ENCODE measurements around the gene STAT1. TPM values are rescaled to one million over a fixed set of nuclear protein-coding genes. Genes with fewer than 3 reads are reported as not detected.

Gene STAT1
- total RNA-seq, 1 experiment from 2014 or later: 46.7 TPM

- DNase-seq: no peak
- H3K9me3 ChIP-seq (ENCODE audit: low read length): no peaks in the 10 kb centered on the region
- H3K27me3 ChIP-seq (ENCODE audit: low read length): no peaks in the 10 kb centered on the region
- H3K9me2 ChIP-seq (replicated peaks; ENCODE audit: insufficient read depth, low read length): no peaks in the 10 kb centered on the region
- no peaks in the 10 kb centered on the region for H4K20me1 ChIP-seq (ENCODE audit: insufficient read depth, low read depth, low read length)
- no peak overlapping the region for H3K4me3 ChIP-seq (ENCODE audit: low read length)
- H3K4me2 ChIP-seq (ENCODE audit: low read depth, low read length, poor library complexity, severe bottlenecking): no peak overlapping the region
- no peaks in the 10 kb centered on the region for H3K4me1 ChIP-seq (ENCODE audit: low read length)
- no peak overlapping the region for H3K27ac ChIP-seq (ENCODE audit: low read length)
- no peaks in the 10 kb centered on the region for H3K79me2 ChIP-seq (ENCODE audit: low read length)
- peaks cover 55% of the 10 kb centered on the region for H3K36me3 ChIP-seq (ENCODE audit: insufficient read depth, low read length)
- H3K9ac ChIP-seq (ENCODE audit: low read length): no peak overlapping the region
- no peak overlapping the region for H2AFZ ChIP-seq (ENCODE audit: low read length)
These were observed 41.1 kb downstream of the STAT1 start for GRCh38 chr2:190972846-190973245.

GRCh38 chr2:190972213-190972612, 41.8 kb downstream of the STAT1 start:
- no peak for DNase-seq
- Histone ChIP-seq H2AFZ (ENCODE audit: low read length) (no peak overlapping the region), H3K79me2 (ENCODE audit: low read length) (no peaks in the 10 kb centered on the region), H3K27ac (ENCODE audit: low read length) (no peak overlapping the region), H3K9me2 (replicated peaks; ENCODE audit: insufficient read depth, low read length) (no peaks in the 10 kb centered on the region), H3K4me3 (ENCODE audit: low read length) (no peak overlapping the region), H3K36me3 (ENCODE audit: insufficient read depth, low read length) (peaks cover 55% of the 10 kb centered on the region), H3K9ac (ENCODE audit: low read length) (no peak overlapping the region), H3K4me1 (ENCODE audit: low read length) (no peaks in the 10 kb centered on the region), H4K20me1 (ENCODE audit: insufficient read depth, low read depth, low read length) (no peaks in the 10 kb centered on the region), H3K4me2 (ENCODE audit: low read depth, low read length, poor library complexity, severe bottlenecking) (no peak overlapping the region), H3K9me3 (ENCODE audit: low read length) (no peaks in the 10 kb centered on the region), H3K27me3 (ENCODE audit: low read length) (no peaks in the 10 kb centered on the region)

DNA sequence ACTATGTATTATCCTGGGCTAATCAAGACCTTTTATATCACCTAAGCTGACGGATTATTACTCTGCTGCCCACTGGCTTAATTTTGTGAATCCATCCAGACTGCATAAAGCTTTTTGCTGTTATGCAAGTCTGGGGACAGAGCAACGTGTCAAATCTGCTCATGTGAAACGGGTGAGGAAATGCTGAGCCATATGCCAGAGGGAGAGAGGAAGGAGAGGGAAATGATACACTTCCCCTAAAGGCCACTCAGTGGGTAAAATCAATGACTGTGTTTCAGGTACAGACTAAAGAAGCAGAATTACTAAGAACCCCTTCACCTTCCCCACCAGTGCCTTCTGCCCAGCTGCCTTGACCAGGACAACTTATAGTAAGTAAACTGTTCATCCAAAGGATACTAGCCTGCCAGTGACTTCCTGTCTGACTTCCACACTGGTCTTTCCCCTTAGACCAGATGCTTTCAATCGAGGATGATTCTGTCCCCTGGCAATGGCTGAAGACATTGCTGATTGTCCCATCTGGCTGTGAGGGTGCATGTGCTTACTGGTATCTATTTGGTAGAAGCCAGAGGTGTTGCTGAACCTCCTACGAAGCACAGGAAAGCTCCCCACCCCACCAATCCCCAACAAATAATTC, 43.0 kb downstream of the STAT1 start:
- Histone ChIP-seq H3K9me2 (replicated peaks; ENCODE audit: insufficient read depth, low read length) (no peaks in the 10 kb centered on the region), H3K79me2 (ENCODE audit: low read length) (no peaks in the 10 kb centered on the region), H4K20me1 (ENCODE audit: insufficient read depth, low read depth, low read length) (no peaks in the 10 kb centered on the region), H3K4me1 (ENCODE audit: low read length) (no peaks in the 10 kb centered on the region), H3K4me3 (ENCODE audit: low read length) (no peak overlapping the region), H3K9me3 (ENCODE audit: low read length) (no peaks in the 10 kb centered on the region), H3K9ac (ENCODE audit: low read length) (no peak overlapping the region), H3K36me3 (ENCODE audit: insufficient read depth, low read length) (peaks cover 56% of the 10 kb centered on the region), H3K4me2 (ENCODE audit: low read depth, low read length, poor library complexity, severe bottlenecking) (no peak overlapping the region), H3K27me3 (ENCODE audit: low read length) (no peaks in the 10 kb centered on the region), H3K27ac (ENCODE audit: low read length) (no peak overlapping the region), H2AFZ (ENCODE audit: low read length) (no peak overlapping the region)
- no peak for DNase-seq

- H2AFZ ChIP-seq (ENCODE audit: low read length): no peak overlapping the region
- no peaks in the 10 kb centered on the region for H3K4me1 ChIP-seq (ENCODE audit: low read length)
- no peak overlapping the region for H3K4me3 ChIP-seq (ENCODE audit: low read length)
- no peaks in the 10 kb centered on the region for H3K9me3 ChIP-seq (ENCODE audit: low read length)
- H3K79me2 ChIP-seq (ENCODE audit: low read length): no peaks in the 10 kb centered on the region
- H3K9me2 ChIP-seq (replicated peaks; ENCODE audit: insufficient read depth, low read length): no peaks in the 10 kb centered on the region
- no peak overlapping the region for H3K4me2 ChIP-seq (ENCODE audit: low read depth, low read length, poor library complexity, severe bottlenecking)
- H3K27ac ChIP-seq (ENCODE audit: low read length): no peak overlapping the region
- DNase-seq: no peak
- no peaks in the 10 kb centered on the region for H3K27me3 ChIP-seq (ENCODE audit: low read length)
- H3K36me3 ChIP-seq (ENCODE audit: insufficient read depth, low read length): peaks cover 53% of the 10 kb centered on the region
- H3K9ac ChIP-seq (ENCODE audit: low read length): no peak overlapping the region
- H4K20me1 ChIP-seq (ENCODE audit: insufficient read depth, low read depth, low read length): no peaks in the 10 kb centered on the region
These were observed 43.8 kb downstream of the STAT1 start for GRCh38 chr2:190970160-190970559.

DNA sequence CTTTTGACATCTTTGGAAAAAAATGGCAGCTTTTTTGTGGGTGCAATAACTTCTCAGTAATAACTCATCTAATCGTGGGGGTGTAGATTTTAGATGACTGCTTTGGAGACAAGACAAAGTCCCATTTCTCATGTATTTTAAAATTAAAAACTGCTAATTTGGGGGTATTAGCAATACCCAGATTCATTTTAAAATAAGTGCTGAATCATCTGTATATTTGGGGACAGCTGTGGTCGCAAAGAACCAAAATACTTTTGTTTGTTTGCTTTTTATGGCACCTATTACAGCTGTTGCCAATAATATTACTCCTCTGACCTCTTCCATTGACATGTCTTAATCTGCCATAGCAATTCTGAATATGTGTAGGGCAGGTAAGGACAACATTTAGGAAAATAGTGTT, 45.4 kb downstream of the STAT1 start:
- Histone ChIP-seq H3K27ac (ENCODE audit: low read length) (no peak overlapping the region), H3K4me2 (ENCODE audit: low read depth, low read length, poor library complexity, severe bottlenecking) (no peak overlapping the region), H3K36me3 (ENCODE audit: insufficient read depth, low read length) (peaks cover 37% of the 10 kb centered on the region), H3K27me3 (ENCODE audit: low read length) (no peaks in the 10 kb centered on the region), H3K4me1 (ENCODE audit: low read length) (no peaks in the 10 kb centered on the region), H3K79me2 (ENCODE audit: low read length) (no peaks in the 10 kb centered on the region), H3K9me2 (replicated peaks; ENCODE audit: insufficient read depth, low read length) (no peaks in the 10 kb centered on the region), H2AFZ (ENCODE audit: low read length) (no peak overlapping the region), H3K4me3 (ENCODE audit: low read length) (no peak overlapping the region), H3K9ac (ENCODE audit: low read length) (no peak overlapping the region), H4K20me1 (ENCODE audit: insufficient read depth, low read depth, low read length) (no peaks in the 10 kb centered on the region), H3K9me3 (ENCODE audit: low read length) (no peaks in the 10 kb centered on the region)
- no peak for DNase-seq

DNA sequence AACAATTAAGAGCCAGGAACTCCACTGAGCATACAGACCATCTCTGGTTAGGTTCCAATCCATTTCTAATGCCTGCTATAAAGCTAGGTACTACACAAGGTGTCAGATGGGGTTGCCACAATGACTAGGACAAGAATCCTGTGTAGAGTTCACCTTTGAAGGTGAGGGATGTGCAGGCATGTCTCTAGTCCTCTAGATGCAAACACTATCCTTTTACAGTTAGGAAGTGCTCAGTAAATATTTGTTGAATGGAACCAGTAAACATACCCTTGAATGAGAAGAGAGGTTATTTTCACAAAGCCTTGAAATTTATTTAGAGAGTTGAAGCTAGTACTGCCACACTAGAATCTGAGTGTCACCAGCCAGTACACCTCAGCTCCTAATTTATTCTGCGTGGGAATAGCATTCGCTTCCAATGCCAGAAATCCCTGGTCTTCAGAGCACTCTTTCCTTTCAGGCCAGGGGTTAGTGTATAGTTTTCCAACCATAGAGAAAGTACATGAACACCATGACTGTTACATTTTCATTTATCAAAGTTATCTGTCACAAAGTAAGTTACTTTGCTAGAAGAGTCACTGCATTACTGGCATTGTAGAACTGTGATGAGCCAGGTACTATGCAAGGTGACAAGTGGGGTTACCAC, 48.3 kb downstream of the STAT1 start:
- DNase-seq: no peak
- Histone ChIP-seq H2AFZ (ENCODE audit: low read length) (no peak overlapping the region), H3K4me2 (ENCODE audit: low read depth, low read length, poor library complexity, severe bottlenecking) (no peak overlapping the region), H3K27ac (ENCODE audit: low read length) (no peak overlapping the region), H4K20me1 (ENCODE audit: insufficient read depth, low read depth, low read length) (no peaks in the 10 kb centered on the region), H3K36me3 (ENCODE audit: insufficient read depth, low read length) (peaks cover 53% of the 10 kb centered on the region), H3K9me2 (replicated peaks; ENCODE audit: insufficient read depth, low read length) (no peaks in the 10 kb centered on the region), H3K9me3 (ENCODE audit: low read length) (no peaks in the 10 kb centered on the region), H3K27me3 (ENCODE audit: low read length) (no peaks in the 10 kb centered on the region), H3K4me3 (ENCODE audit: low read length) (no peak overlapping the region), H3K79me2 (ENCODE audit: low read length) (0 out of 2 replicates have a peak, but pooled peaks cover 2% of the 10 kb centered on the region), H3K9ac (ENCODE audit: low read length) (no peak overlapping the region), H3K4me1 (ENCODE audit: low read length) (no peaks in the 10 kb centered on the region)

- no peak overlapping the region for H3K27ac ChIP-seq (ENCODE audit: low read length)
These were observed 49.7 kb downstream of the STAT1 start for GRCh38 chr2:190964170-190964795.

GRCh38 chr2:190963088-190963487, 50.9 kb downstream of the STAT1 start:
- H3K9ac ChIP-seq (ENCODE audit: low read length): no peak overlapping the region
- H3K4me2 ChIP-seq (ENCODE audit: low read depth, low read length, poor library complexity, severe bottlenecking): no peak overlapping the region
- no peaks in the 10 kb centered on the region for H3K9me3 ChIP-seq (ENCODE audit: low read length)
- 0 out of 2 replicates have a peak, but pooled peaks cover 2% of the 10 kb centered on the region for H3K79me2 ChIP-seq (ENCODE audit: low read length)
- H3K4me1 ChIP-seq (ENCODE audit: low read length): no peaks in the 10 kb centered on the region
- no peak overlapping the region for H3K4me3 ChIP-seq (ENCODE audit: low read length)
- H3K36me3 ChIP-seq (ENCODE audit: insufficient read depth, low read length): peaks cover 41% of the 10 kb centered on the region
- no peak overlapping the region for H2AFZ ChIP-seq (ENCODE audit: low read length)
- no peak for DNase-seq
- H3K9me2 ChIP-seq (replicated peaks; ENCODE audit: insufficient read depth, low read length): no peaks in the 10 kb centered on the region
- no peaks in the 10 kb centered on the region for H3K27me3 ChIP-seq (ENCODE audit: low read length)
- H3K27ac ChIP-seq (ENCODE audit: low read length): no peak overlapping the region
- H4K20me1 ChIP-seq (ENCODE audit: insufficient read depth, low read depth, low read length): no peaks in the 10 kb centered on the region

More at GRCh38 chr2:190964170-190964795, 49.7 kb downstream of the STAT1 start:
- no peaks in the 10 kb centered on the region for H3K9me3 ChIP-seq (ENCODE audit: low read length)
- no peaks in the 10 kb centered on the region for H4K20me1 ChIP-seq (ENCODE audit: insufficient read depth, low read depth, low read length)
- no peak overlapping the region for H2AFZ ChIP-seq (ENCODE audit: low read length)
- DNase-seq: no peak
- H3K4me3 ChIP-seq (ENCODE audit: low read length): no peak overlapping the region
- H3K79me2 ChIP-seq (ENCODE audit: low read length): 0 out of 2 replicates have a peak, but pooled peaks cover 2% of the 10 kb centered on the region
- peaks cover 46% of the 10 kb centered on the region for H3K36me3 ChIP-seq (ENCODE audit: insufficient read depth, low read length)
- H3K4me1 ChIP-seq (ENCODE audit: low read length): no peaks in the 10 kb centered on the region
- H3K4me2 ChIP-seq (ENCODE audit: low read depth, low read length, poor library complexity, severe bottlenecking): no peak overlapping the region
- H3K9ac ChIP-seq (ENCODE audit: low read length): no peak overlapping the region
- H3K9me2 ChIP-seq (replicated peaks; ENCODE audit: insufficient read depth, low read length): no peaks in the 10 kb centered on the region
- no peaks in the 10 kb centered on the region for H3K27me3 ChIP-seq (ENCODE audit: low read length)
